Smooth muscle cell (in vitro differentiated cells): ENCODE data around the gene WFDC8. TPM values are rescaled to one million over a fixed set of nuclear protein-coding genes. Genes with fewer than 3 reads are reported as not detected.
"Not testable (repeated sequence)": the region's sequence is repeated elsewhere in the genome, so short reads cannot be mapped to it uniquely, and the experiment has no call there.

Experiments used
- DNase-seq: peaks from one replicate; lab custom pipeline; 2025; ENCODE audit not compliant: unreplicated experiment; lab: John Stamatoyannopoulos, UW
- H2AFZ ChIP-seq: fragments of 200-600 bp; sonication (generic); 2 replicates; pipeline ENCODE4 v1.6.0; 2016; ENCODE audit warnings: antibody characterized with exemption, low read depth, mild to moderate bottlenecking
- H3F3A ChIP-seq: fragments of 200-600 bp; sonication (generic); 2 replicates; pipeline ENCODE4 v1.6.0; 2017; ENCODE audit warnings: antibody characterized with exemption, low read depth
- H3K27ac ChIP-seq: fragments of 200-600 bp; sonication (generic); 2 replicates; pipeline ENCODE4 v1.5.1; 2016; ENCODE audit warnings: low read depth, mild to moderate bottlenecking
- H3K27me3 ChIP-seq: fragments of 200-600 bp; sonication (generic); 2 replicates; pipeline ENCODE4 v1.6.1; 2016; ENCODE audit warnings: low read depth, mild to moderate bottlenecking
- H3K36me3 ChIP-seq: fragments of 200-600 bp; sonication (generic); 2 replicates; pipeline ENCODE4 v1.5.1; 2016; ENCODE audit warnings: low read depth
- H3K4me1 ChIP-seq: fragments of 200-600 bp; sonication (generic); 2 replicates; pipeline ENCODE4 v1.5.1; 2016; ENCODE audit warnings: low read depth
- H3K4me2 ChIP-seq: fragments of 200-600 bp; sonication (generic); 2 replicates; pipeline ENCODE4 v1.6.0; 2016; ENCODE audit warnings: mild to moderate bottlenecking
- H3K4me3 ChIP-seq: fragments of 200-600 bp; sonication (generic); 2 replicates; pipeline ENCODE4 v1.5.1; 2016; ENCODE audit warnings: mild to moderate bottlenecking
- H3K79me2 ChIP-seq: fragments of 200-600 bp; sonication (generic); 2 replicates; pipeline ENCODE4 v1.6.0; 2016; ENCODE audit warnings: low read depth, mild to moderate bottlenecking
- H3K9ac ChIP-seq: fragments of 200-600 bp; sonication (generic); 2 replicates; pipeline ENCODE4 v1.6.0; 2016; ENCODE audit warnings: low read depth
- H3K9me3 ChIP-seq: fragments of 200-600 bp; sonication (generic); replicated peaks from 2 replicates; pipeline ENCODE4 v1.5.1; 2016; ENCODE audit warnings: low read depth
- H4K20me1 ChIP-seq: fragments of 200-600 bp; sonication (generic); 2 replicates; pipeline ENCODE4 v1.6.0; 2016; ENCODE audit warnings: low read depth
- CTCF ChIP-seq: fragments of 200-600 bp; sonication (generic); IDR thresholded peaks from 2 replicates; pipeline ENCODE4 v1.5.1; 2017; ENCODE audit warnings: borderline replicate concordance, mild to moderate bottlenecking, antibody characterized with exemption; ENCODE audit not compliant: insufficient read depth, poor library complexity, severe bottlenecking
- WGBS: methylation state at CpG from one replicate; pipeline ENCODE4 v1.1.7; 2016; ENCODE audit warnings: low lambda C conversion rate; 5-methylcytosine and 5-hydroxymethylcytosine counted together
- polyA plus RNA-seq: library from polyadenylated mRNA; unstranded; fragments of >200 nt; fragmentation: Nextera tagmentation; extraction: Ambion mirVana; gene quantifications from 2 replicates; pipeline ENCODE4 v1.2.1, GENCODE V29; 2016
- total RNA-seq: library from RNA; depleted of rRNA; stranded (reverse); fragments of >200 nt; gene quantifications from 2 replicates; pipeline ENCODE4 v1.2.3, GENCODE V29; 2014

The WFDC8 gene
- total and polyA plus RNA-seq, 2 experiments from 2014 or later, result not detected

GRCh38 chr20:45578231-45578630 is 853 bp downstream of the WFDC8 start:
- no peak overlapping the region for H3K27ac ChIP-seq
- H2AFZ ChIP-seq, result no peak overlapping the region
- no peak for TF ChIP-seq CTCF
- H3K4me2 ChIP-seq, result no peak overlapping the region
- no peaks in the 10 kb centered on the region for H4K20me1 ChIP-seq
- H3K4me1 ChIP-seq, result peaks cover 19% of the 10 kb centered on the region
- WGBS, result 83% methylated on average over 1 of the region's 1 CpG
- H3K36me3 ChIP-seq, result no peaks in the 10 kb centered on the region
- H3K79me2 ChIP-seq, result no peaks in the 10 kb centered on the region
- no peaks in the 10 kb centered on the region for H3K9me3 ChIP-seq
- no peaks in the 10 kb centered on the region for H3F3A ChIP-seq
- H3K4me3 ChIP-seq, result no peak overlapping the region
- no peaks in the 10 kb centered on the region for H3K27me3 ChIP-seq
- DNase-seq, result no peak
- H3K9ac ChIP-seq, result no peak overlapping the region

- 6% methylated on average over 2 of the region's 2 CpGs for WGBS
These were observed 2.1 kb downstream of the WFDC8 start for GRCh38 chr20:45576995-45577394.

GRCh38 chr20:45575931-45576330 is 3.2 kb downstream of the WFDC8 start:
- 92% methylated on average over 3 of the region's 3 CpGs for WGBS

More at GRCh38 chr20:45576995-45577394, 2.1 kb downstream of the WFDC8 start:
- no peak for DNase-seq
- Histone ChIP-seq H3F3A (no peaks in the 10 kb centered on the region), H3K36me3 (no peaks in the 10 kb centered on the region), H4K20me1 (no peaks in the 10 kb centered on the region), H3K27ac (no peak overlapping the region), H3K79me2 (no peaks in the 10 kb centered on the region), H3K27me3 (no peaks in the 10 kb centered on the region), H3K4me2 (no peak overlapping the region), H3K4me3 (no peak overlapping the region), H3K9ac (no peak overlapping the region), H3K4me1 (peaks cover 9% of the 10 kb centered on the region), H3K9me3 (no peaks in the 10 kb centered on the region), H2AFZ (no peak overlapping the region)
- TF ChIP-seq CTCF, result no peak

GRCh38 chr20:45569650-45570049 is 9.4 kb downstream of the WFDC8 start:
- not testable (repeated sequence) for H3K79me2 ChIP-seq, H3K4me3 ChIP-seq, H3K9me3 ChIP-seq, H3F3A ChIP-seq, DNase-seq, H3K36me3 ChIP-seq, H4K20me1 ChIP-seq, H3K9ac ChIP-seq, H2AFZ ChIP-seq, H3K27ac ChIP-seq, H3K4me1 ChIP-seq, H3K4me2 ChIP-seq
- H3K27me3 ChIP-seq, result peaks cover 11% of the 10 kb centered on the region
- WGBS, result 88% methylated on average over 1 of the region's 1 CpG

More at GRCh38 chr20:45575931-45576330, 3.2 kb downstream of the WFDC8 start:
- Histone ChIP-seq H3K79me2 (no peaks in the 10 kb centered on the region), H2AFZ (no peak overlapping the region), H3K4me2 (no peak overlapping the region), H3K9me3 (no peaks in the 10 kb centered on the region), H3K27ac (no peak overlapping the region), H3K36me3 (no peaks in the 10 kb centered on the region), H3K4me3 (no peak overlapping the region), H3K4me1 (peaks cover 9% of the 10 kb centered on the region), H4K20me1 (no peaks in the 10 kb centered on the region), H3K27me3 (no peaks in the 10 kb centered on the region), H3K9ac (no peak overlapping the region), H3F3A (no peaks in the 10 kb centered on the region)
- no peak for TF ChIP-seq CTCF
- no peak for DNase-seq
